ENCODE data around the gene NAPA.

NAPA gene

GRCh38 chr19:47499863-47500830, 14.7 kb downstream of the NAPA start:
- Histone ChIP-seq H3K36me3 (ENCODE audit: control insufficient read depth, insufficient read depth, low read length) (peaks cover 57% of the 10 kb centered on the region), H3K4me3 (ENCODE audit: low read depth, low read length) (peak overlapping the region; percentile 30; the same call in 1 of the 2 replicates), H3K27ac (ENCODE audit: low read depth, low read length) (no peak overlapping the region), H3K9ac (ENCODE audit: low read depth, low read length) (no peak overlapping the region), H3K27me3 (ENCODE audit: control insufficient read depth, insufficient read depth, low read length) (no peaks in the 10 kb centered on the region), H3K9me3 (ENCODE audit: control insufficient read depth, insufficient read depth, low read length) (no peaks in the 10 kb centered on the region), H3K4me1 (ENCODE audit: control insufficient read depth, insufficient read depth, low read length) (peaks cover 14% of the 10 kb centered on the region; the same call in 1 of the 2 replicates)

DNA sequence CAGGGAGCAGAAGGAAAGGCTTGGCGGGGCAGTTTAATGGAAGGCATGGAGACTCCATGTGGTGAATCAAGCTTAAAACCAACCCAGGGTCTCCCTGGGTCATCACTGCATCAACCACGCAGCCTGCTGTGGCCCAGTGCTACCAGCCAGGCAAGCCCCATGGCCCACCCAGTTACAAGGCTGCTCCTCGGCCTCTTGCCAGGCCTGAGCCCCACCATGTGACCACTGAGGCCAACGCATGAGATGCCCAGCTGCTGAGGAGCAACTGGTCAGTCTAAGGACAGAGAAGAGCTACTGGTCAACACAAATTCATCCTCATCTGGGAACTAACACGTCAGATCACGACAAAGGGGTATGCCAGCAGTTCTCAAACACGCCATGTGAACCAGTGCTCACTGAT, 15.5 kb downstream of the NAPA start:
- Histone ChIP-seq H3K9me3 (ENCODE audit: control insufficient read depth, insufficient read depth, low read length) (no peaks in the 10 kb centered on the region), H3K27me3 (ENCODE audit: control insufficient read depth, insufficient read depth, low read length) (no peaks in the 10 kb centered on the region), H3K27ac (ENCODE audit: low read depth, low read length) (no peak overlapping the region), H3K4me1 (ENCODE audit: control insufficient read depth, insufficient read depth, low read length) (peaks cover 14% of the 10 kb centered on the region; the same call in 1 of the 2 replicates), H3K36me3 (ENCODE audit: control insufficient read depth, insufficient read depth, low read length) (peaks cover 55% of the 10 kb centered on the region), H3K9ac (ENCODE audit: low read depth, low read length) (no peak overlapping the region), H3K4me3 (ENCODE audit: low read depth, low read length) (no peak overlapping the region)

GRCh38 chr19:47498561-47498960, 16.3 kb downstream of the NAPA start:
- H3K36me3 ChIP-seq (ENCODE audit: control insufficient read depth, insufficient read depth, low read length) = peaks cover 50% of the 10 kb centered on the region
- no peak overlapping the region for H3K9ac ChIP-seq (ENCODE audit: low read depth, low read length)
- no peaks in the 10 kb centered on the region for H3K27me3 ChIP-seq (ENCODE audit: control insufficient read depth, insufficient read depth, low read length)
- H3K4me1 ChIP-seq (ENCODE audit: control insufficient read depth, insufficient read depth, low read length) = peaks cover 14% of the 10 kb centered on the region; the same call in 1 of the 2 replicates
- no peak overlapping the region for H3K27ac ChIP-seq (ENCODE audit: low read depth, low read length)
- H3K4me3 ChIP-seq (ENCODE audit: low read depth, low read length) = no peak overlapping the region
- H3K9me3 ChIP-seq (ENCODE audit: control insufficient read depth, insufficient read depth, low read length) = no peaks in the 10 kb centered on the region

DNA sequence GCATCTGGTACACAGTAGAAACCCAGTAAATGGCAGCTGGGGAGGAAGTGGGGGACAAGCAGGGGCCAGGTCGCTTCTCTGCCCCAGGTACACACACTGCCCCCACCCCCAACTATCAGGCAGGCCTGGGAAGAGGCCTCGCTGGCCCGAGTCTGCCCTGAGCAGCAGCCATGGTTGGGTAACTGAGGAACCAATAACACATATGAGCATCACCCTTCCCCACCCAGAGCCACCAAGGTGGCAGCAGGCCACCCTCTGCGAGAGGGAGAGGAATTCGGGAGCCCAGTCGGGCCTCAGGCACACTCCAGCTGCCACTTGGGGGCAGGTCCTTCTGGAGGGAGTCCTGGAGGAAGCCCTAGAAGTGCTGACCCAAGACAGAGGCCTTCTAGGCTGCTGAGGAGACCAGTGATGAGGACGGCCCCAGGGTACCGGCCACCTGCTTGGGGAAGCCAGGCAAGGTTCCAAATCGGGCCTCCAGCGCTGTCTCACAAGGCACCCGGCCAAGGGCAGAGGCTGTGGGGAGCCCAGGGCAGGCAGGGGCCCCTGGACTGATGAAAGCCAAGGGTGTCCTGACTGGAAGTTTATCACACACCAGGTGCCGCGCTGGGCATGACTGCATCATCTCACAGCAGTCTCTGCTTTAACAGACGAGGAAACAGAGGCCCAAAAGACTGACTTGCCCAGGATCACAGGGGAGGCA, 16.9 kb downstream of the NAPA start:
- H3K9ac ChIP-seq (ENCODE audit: low read depth, low read length) = no peak overlapping the region
- no peaks in the 10 kb centered on the region for H3K27me3 ChIP-seq (ENCODE audit: control insufficient read depth, insufficient read depth, low read length)
- no peaks in the 10 kb centered on the region for H3K9me3 ChIP-seq (ENCODE audit: control insufficient read depth, insufficient read depth, low read length)
- peaks cover 14% of the 10 kb centered on the region; the same call in 1 of the 2 replicates for H3K4me1 ChIP-seq (ENCODE audit: control insufficient read depth, insufficient read depth, low read length)
- peaks cover 50% of the 10 kb centered on the region for H3K36me3 ChIP-seq (ENCODE audit: control insufficient read depth, insufficient read depth, low read length)
- H3K4me3 ChIP-seq (ENCODE audit: low read depth, low read length) = no peak overlapping the region
- no peak overlapping the region for H3K27ac ChIP-seq (ENCODE audit: low read depth, low read length)

GRCh38 chr19:47497050-47497766, 17.7 kb downstream of the NAPA start:
- no peak overlapping the region for H3K4me3 ChIP-seq (ENCODE audit: low read depth, low read length)
- H3K9ac ChIP-seq (ENCODE audit: low read depth, low read length) = no peak overlapping the region
- H3K27ac ChIP-seq (ENCODE audit: low read depth, low read length) = no peak overlapping the region
- H3K9me3 ChIP-seq (ENCODE audit: control insufficient read depth, insufficient read depth, low read length) = no peaks in the 10 kb centered on the region
- H3K4me1 ChIP-seq (ENCODE audit: control insufficient read depth, insufficient read depth, low read length) = peaks cover 14% of the 10 kb centered on the region; the same call in 1 of the 2 replicates
- H3K36me3 ChIP-seq (ENCODE audit: control insufficient read depth, insufficient read depth, low read length) = peaks cover 50% of the 10 kb centered on the region
- H3K27me3 ChIP-seq (ENCODE audit: control insufficient read depth, insufficient read depth, low read length) = no peaks in the 10 kb centered on the region

DNA sequence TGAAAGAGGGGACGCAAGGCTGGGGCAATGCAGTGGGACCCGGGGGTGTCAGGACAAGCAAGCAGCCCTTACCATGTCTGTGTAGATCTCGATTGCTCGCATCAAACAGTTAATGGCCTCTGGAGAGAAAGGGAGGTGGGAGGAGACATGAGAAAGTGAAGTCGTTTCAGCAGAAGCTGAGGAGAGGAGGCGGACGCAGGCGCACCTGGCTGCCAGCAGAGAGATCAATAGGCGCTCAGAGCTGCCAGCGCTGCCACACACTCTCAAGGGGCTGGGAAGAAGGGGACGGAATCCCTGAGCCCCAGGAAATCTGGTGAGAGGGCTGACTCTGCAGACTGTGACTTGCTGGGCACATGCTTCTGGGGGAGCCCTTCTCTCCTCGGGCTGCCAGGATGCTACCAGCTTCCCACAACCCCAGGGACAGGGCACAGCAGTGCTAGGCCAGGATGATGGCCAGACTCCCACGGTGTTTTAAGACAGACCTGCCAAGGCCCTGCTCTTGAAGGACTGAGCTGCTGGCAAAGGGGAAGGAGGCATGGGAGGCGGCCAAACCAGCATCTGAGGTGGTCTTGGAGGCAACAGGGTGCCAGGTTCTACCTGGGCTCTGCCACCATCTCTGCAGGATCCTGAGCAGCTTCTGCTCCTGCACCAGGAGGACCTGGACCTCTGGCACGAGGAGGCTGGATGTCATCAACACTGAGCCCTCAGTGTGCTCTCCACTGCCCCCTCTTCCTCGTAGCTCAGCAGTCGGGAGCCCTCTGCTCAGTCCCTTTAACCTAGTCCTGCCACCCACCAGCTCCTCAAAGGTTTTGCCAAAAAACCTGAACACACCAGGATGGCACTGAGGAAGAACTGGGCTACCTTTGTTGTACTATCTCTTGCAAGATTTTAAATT, 19.1 kb downstream of the NAPA start:
- no peak overlapping the region for H3K9ac ChIP-seq (ENCODE audit: low read depth, low read length)
- peaks cover 52% of the 10 kb centered on the region for H3K36me3 ChIP-seq (ENCODE audit: control insufficient read depth, insufficient read depth, low read length)
- peaks cover 10% of the 10 kb centered on the region; the same call in 1 of the 2 replicates for H3K4me1 ChIP-seq (ENCODE audit: control insufficient read depth, insufficient read depth, low read length)
- H3K27me3 ChIP-seq (ENCODE audit: control insufficient read depth, insufficient read depth, low read length) = no peaks in the 10 kb centered on the region
- H3K4me3 ChIP-seq (ENCODE audit: low read depth, low read length) = no peak overlapping the region
- H3K9me3 ChIP-seq (ENCODE audit: control insufficient read depth, insufficient read depth, low read length) = no peaks in the 10 kb centered on the region
- no peak overlapping the region for H3K27ac ChIP-seq (ENCODE audit: low read depth, low read length)

DNA sequence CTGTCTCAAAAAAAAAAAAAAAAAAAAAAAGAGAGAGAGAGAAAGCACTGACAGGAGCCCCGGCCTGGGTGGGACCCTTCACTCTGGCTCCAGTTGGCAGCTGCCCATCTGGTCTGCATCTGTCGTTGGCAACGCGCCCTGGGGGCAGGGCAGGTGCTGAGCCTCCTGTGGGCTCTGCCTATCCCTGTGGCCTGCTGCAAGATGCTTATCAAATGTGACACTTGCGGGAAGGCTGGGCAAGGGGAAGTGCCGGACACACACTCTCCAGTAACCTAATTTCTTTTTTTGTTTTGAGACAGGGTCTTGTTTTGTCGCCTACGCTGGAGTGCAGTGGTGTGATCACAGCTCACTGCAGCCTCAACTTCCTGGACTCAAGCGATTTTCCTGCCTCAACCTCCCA, 20.1 kb downstream of the NAPA start:
- H3K4me3 ChIP-seq (ENCODE audit: low read depth, low read length) = no peak overlapping the region
- H3K27ac ChIP-seq (ENCODE audit: low read depth, low read length) = no peak overlapping the region
- H3K36me3 ChIP-seq (ENCODE audit: control insufficient read depth, insufficient read depth, low read length) = peaks cover 59% of the 10 kb centered on the region
- H3K4me1 ChIP-seq (ENCODE audit: control insufficient read depth, insufficient read depth, low read length) = peaks cover 4% of the 10 kb centered on the region; the same call in 1 of the 2 replicates
- H3K9ac ChIP-seq (ENCODE audit: low read depth, low read length) = no peak overlapping the region
- no peaks in the 10 kb centered on the region for H3K9me3 ChIP-seq (ENCODE audit: control insufficient read depth, insufficient read depth, low read length)
- no peaks in the 10 kb centered on the region for H3K27me3 ChIP-seq (ENCODE audit: control insufficient read depth, insufficient read depth, low read length)

DNA sequence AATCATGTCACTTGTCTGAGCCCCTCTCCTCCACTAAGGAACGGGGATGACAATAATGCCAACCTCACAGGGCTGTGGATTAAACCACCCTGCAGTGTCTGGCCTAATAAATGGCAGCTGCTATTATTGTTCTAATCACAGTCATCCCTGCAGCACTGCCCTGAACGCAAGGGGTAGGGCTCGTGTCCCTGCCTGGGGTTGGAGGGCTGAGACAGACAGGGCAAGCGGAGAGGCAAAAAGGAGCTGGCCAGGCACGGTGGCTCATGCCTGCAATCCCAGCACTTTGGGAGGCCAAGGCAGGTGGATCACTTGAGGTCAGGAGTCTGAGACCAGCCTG, 20.7 kb downstream of the NAPA start:
- Histone ChIP-seq H3K36me3 (ENCODE audit: control insufficient read depth, insufficient read depth, low read length) (peaks cover 59% of the 10 kb centered on the region), H3K9me3 (ENCODE audit: control insufficient read depth, insufficient read depth, low read length) (no peaks in the 10 kb centered on the region), H3K4me1 (ENCODE audit: control insufficient read depth, insufficient read depth, low read length) (no peaks in the 10 kb centered on the region), H3K9ac (ENCODE audit: low read depth, low read length) (no peak overlapping the region), H3K4me3 (ENCODE audit: low read depth, low read length) (no peak overlapping the region), H3K27ac (ENCODE audit: low read depth, low read length) (no peak overlapping the region), H3K27me3 (ENCODE audit: control insufficient read depth, insufficient read depth, low read length) (no peaks in the 10 kb centered on the region)

- Histone ChIP-seq H3K4me3 (ENCODE audit: low read depth, low read length) (no peak overlapping the region), H3K9ac (ENCODE audit: low read depth, low read length) (no peak overlapping the region), H3K27ac (ENCODE audit: low read depth, low read length) (no peak overlapping the region), H3K36me3 (ENCODE audit: control insufficient read depth, insufficient read depth, low read length) (peaks cover 55% of the 10 kb centered on the region), H3K9me3 (ENCODE audit: control insufficient read depth, insufficient read depth, low read length) (no peaks in the 10 kb centered on the region), H3K27me3 (ENCODE audit: control insufficient read depth, insufficient read depth, low read length) (no peaks in the 10 kb centered on the region), H3K4me1 (ENCODE audit: control insufficient read depth, insufficient read depth, low read length) (no peaks in the 10 kb centered on the region)
Measured at GRCh38 chr19:47493378-47494210, 21.3 kb downstream of the NAPA start.
